HCT116 (cell line): ENCODE data around the gene ZFPL1. TPM values are rescaled to one million over a fixed set of nuclear protein-coding genes. Genes with fewer than 3 reads are reported as not detected.

Source experiments
- ATAC-seq: fragments of 200-7000 bp; cut with Tn5 transposase; 2 replicates; pipeline ENCODE4 v1.9.1; 2020; ENCODE audit warnings: mild to moderate bottlenecking, moderate library complexity
- BruUV-seq: library from RNA; stranded (reverse); fragments of 400-500 nt; replicated peaks from 2 replicates; lab custom pipeline; 2021; lab: Mats Ljungman, UMichigan
- CTCF ChIA-PET: fragments of 300-600 bp; sonication (Branson Sonifier 250); formaldehyde crosslinking; loops from one replicate; lab custom pipeline; 2021; ENCODE audit warnings: antibody characterized with exemption; lab: Charles Lee
- POLR2A ChIA-PET: fragments of 300-600, 350-600 bp; sonication (Branson Sonifier 250); formaldehyde crosslinking; loops from one replicate; lab custom pipeline; 2021; ENCODE audit warnings: antibody characterized with exemption; lab: Charles Lee
- RAD21 ChIA-PET, 2 experiments: fragments of 300-600 bp; sonication (Branson Sonifier 250); formaldehyde crosslinking; loops; one replicate each; lab custom pipeline; 2023; ENCODE audit warnings: low total read pairs in 2 of 2; ENCODE audit not compliant: uncharacterized antibody in 2 of 2, unreplicated experiment in 2 of 2, low non-redundant PET in 1 of 2; lab: Charles Lee
- DNase-seq: peaks from one replicate; pipeline ENCODE4 v3.0.0-alpha.2; 2010; ENCODE audit warnings: low read depth, low spot score
- H2AFZ ChIP-seq: fragments of 200-600 bp; shearing (Covaris generic), sonication (generic); 2 replicates; pipeline ENCODE4 v1.6.1; 2017; ENCODE audit warnings: low read depth, mixed run types, mixed read lengths, antibody characterized with exemption, low read length; ENCODE audit not compliant: poor library complexity, severe bottlenecking
- H3K27ac ChIP-seq: 2 replicates; pipeline ENCODE4 v1.5.1; 2012; ENCODE audit warnings: low read depth, low read length
- H3K27me3 ChIP-seq: fragments of 200-600 bp; sonication (generic); 2 replicates; pipeline ENCODE4 v1.6.1; 2016; ENCODE audit warnings: mixed run types, low read length, mixed read lengths; ENCODE audit not compliant: insufficient read depth
- H3K36me3 ChIP-seq, 2 experiments: fragments of 200-500 bp in 1 of 2; fragments of 200-600 bp in 1 of 2; sonication (Bioruptor generic) in 1 of 2; sonication (generic) in 1 of 2; 2 replicates each; pipeline versions ENCODE4 v1.5.1 to v1.6.1; 2014 to 2016; ENCODE audit warnings: low read length in 2 of 2, inconsistent platforms in 1 of 2, mixed read lengths in 1 of 2, mixed run types in 1 of 2; ENCODE audit not compliant: insufficient read depth in 2 of 2, control insufficient read depth in 1 of 2
- H3K4me1 ChIP-seq, 2 experiments: fragments of 200-600 bp in 1 of 2; sonication (generic) in 1 of 2; 2 replicates each; pipeline versions ENCODE4 v1.5.1 to v1.6.1; 2012 to 2017; ENCODE audit warnings: low read length in 2 of 2, inconsistent platforms in 1 of 2, mild to moderate bottlenecking in 1 of 2, mixed read lengths in 1 of 2, mixed run types in 1 of 2, moderate library complexity in 1 of 2; ENCODE audit not compliant: insufficient read depth in 2 of 2, control insufficient read depth in 1 of 2
- H3K4me2 ChIP-seq: fragments of 200-600 bp; sonication (generic); 2 replicates; pipeline ENCODE4 v1.6.1; 2017; ENCODE audit warnings: mixed run types, low read length, mixed read lengths
- H3K4me3 ChIP-seq, 2 experiments: fragments of 200-600 bp in 1 of 2; sonication (generic) in 1 of 2; replicated peaks in 1 of 2; 2 replicates each; pipeline ENCODE4 v1.5.1; 2011 to 2016; ENCODE audit warnings: low read length in 2 of 2, control low read depth in 1 of 2, low read depth in 1 of 2, mild to moderate bottlenecking in 1 of 2, mixed read lengths in 1 of 2, mixed run types in 1 of 2
- H3K79me2 ChIP-seq: fragments of 200-600 bp; sonication (generic); 2 replicates; pipeline ENCODE4 v1.6.1; 2017; ENCODE audit warnings: mild to moderate bottlenecking, mixed run types, low read length, moderate library complexity, mixed read lengths; ENCODE audit not compliant: insufficient read depth
- H3K9ac ChIP-seq: fragments of 200-600 bp; sonication (generic); 2 replicates; pipeline ENCODE4 v1.6.1; 2016; ENCODE audit warnings: low read length, mixed read lengths
- H3K9me2 ChIP-seq: fragments of 200-600 bp; sonication (generic), shearing (Covaris generic); 2 replicates; pipeline ENCODE4 v1.6.1; 2017; ENCODE audit warnings: mixed run types, mild to moderate bottlenecking, moderate library complexity; ENCODE audit not compliant: insufficient read depth
- H3K9me3 ChIP-seq, 2 experiments: fragments of 200-500 bp in 1 of 2; fragments of 200-600 bp in 1 of 2; sonication (Bioruptor generic) in 1 of 2; sonication (generic) in 1 of 2; 2 replicates each; pipeline ENCODE4 v1.6.1; 2014 to 2017; ENCODE audit warnings: low read length in 2 of 2, mixed read lengths in 2 of 2, inconsistent platforms in 1 of 2, low read depth in 1 of 2, mild to moderate bottlenecking in 1 of 2, mixed run types in 1 of 2, moderate library complexity in 1 of 2; ENCODE audit not compliant: control insufficient read depth in 1 of 2, insufficient read depth in 1 of 2
- H4K20me1 ChIP-seq: fragments of 200-600 bp; sonication (generic), shearing (Covaris generic); 2 replicates; pipeline ENCODE4 v1.6.1; 2017; ENCODE audit warnings: mixed run types, mild to moderate bottlenecking, moderate library complexity; ENCODE audit not compliant: insufficient read depth
- CEBPB ChIP-seq: IDR thresholded peaks from 2 replicates; pipeline ENCODE4 v1.6.1; 2012; ENCODE audit warnings: low read depth
- ELF1 ChIP-seq: IDR thresholded peaks from 2 replicates; pipeline ENCODE4 v1.6.1; 2012; ENCODE audit warnings: low read depth, borderline replicate concordance
- FOSL1 ChIP-seq: IDR thresholded peaks from 2 replicates; pipeline ENCODE4 v1.6.1; 2012; ENCODE audit warnings: low read depth
- MAX ChIP-seq: IDR thresholded peaks from 2 replicates; pipeline ENCODE4 v1.6.1; 2012
- POLR2A ChIP-seq: IDR thresholded peaks from 2 replicates; pipeline ENCODE4 v1.7.0; 2011; ENCODE audit warnings: borderline replicate concordance; ENCODE audit not compliant: insufficient read depth, insufficient read length; ENCODE audit errors: extremely low read depth
- SIN3A ChIP-seq: IDR thresholded peaks from 2 replicates; pipeline ENCODE4 v1.6.1; 2012; ENCODE audit warnings: low read depth
- SP1 ChIP-seq: IDR thresholded peaks from 2 replicates; pipeline ENCODE4 v1.6.1; 2012; ENCODE audit warnings: low read depth
- ZBTB33 ChIP-seq: IDR thresholded peaks from 2 replicates; pipeline ENCODE4 v1.6.1; 2011; ENCODE audit warnings: mild to moderate bottlenecking, low read length, moderate library complexity; ENCODE audit not compliant: insufficient replicate concordance; ENCODE audit errors: extremely low read depth
- intact Hi-C: fragments of 100-400 bp; cut with micrococcal nuclease; formaldehyde crosslinking; loops from 2 replicates; pipeline ENCODE4 v1.10.0; 2022
- total RNA-seq: library from RNA; stranded (reverse); gene quantifications from one replicate; pipeline ENCODE4 v1.2.1, GENCODE V29; 2021; ENCODE audit not compliant: unreplicated experiment

ZFPL1 gene
- total RNA-seq, 1 experiment from 2014 or later = 35.3 TPM

GRCh38 chr11:65095427-65095826 lies 11.4 kb downstream of the ZFPL1 start:
- Histone ChIP-seq H3K9ac (peak overlapping the region; percentile 77), H3K4me2 (peak overlapping the region; percentile 88), H3K9me2 (no peaks in the 10 kb centered on the region), H3K79me2 (peaks cover 18% of the 10 kb centered on the region), H3K27me3 (no peaks in the 10 kb centered on the region), H3K36me3 (peaks cover 3 to 6% of the 10 kb centered on the region in 2 experiments; a peak in 2 of 4 replicates), H2AFZ (no peak overlapping the region), H3K27ac (peak overlapping the region; percentile 63), H3K4me3 (peak overlapping the region; percentile 74 to 78), H3K9me3 (no peaks in the 10 kb centered on the region), H3K4me1 (peaks cover 3 to 12% of the 10 kb centered on the region in 2 experiments; a peak in 3 of 4 replicates), H4K20me1 (no peaks in the 10 kb centered on the region)
- POLR2A ChIA-PET = interaction anchor here (1.0 to 3.2 kb wide), 2 partner anchors 15 to 16 kb away, joined by 3 to 21 read pairs; partner anchors contain the start of gene TM7SF2
- RAD21 ChIA-PET = no interaction called here
- TF ChIP-seq FOSL1 (no peak), MAX (no peak), SP1 (no peak), CEBPB (no peak), POLR2A (no peak), SIN3A (no peak), ZBTB33 (no peak), ELF1 (no peak)
- CTCF ChIA-PET = interaction anchor here (0.6 to 1.7 kb wide), 2 partner anchors 15 to 250 kb away, joined by 3 to 14 read pairs; no protein-coding TSS in a partner anchor
- intact Hi-C loops = loop anchor here (5.0 kb wide), 1 partner anchor 83 kb away; the partner anchor contains the start of gene ARL2
- no peak for ATAC-seq
- no peak for DNase-seq
- no TSS peak for BruUV-seq
